ENCODE measurements around the gene IER5L.

DNA sequence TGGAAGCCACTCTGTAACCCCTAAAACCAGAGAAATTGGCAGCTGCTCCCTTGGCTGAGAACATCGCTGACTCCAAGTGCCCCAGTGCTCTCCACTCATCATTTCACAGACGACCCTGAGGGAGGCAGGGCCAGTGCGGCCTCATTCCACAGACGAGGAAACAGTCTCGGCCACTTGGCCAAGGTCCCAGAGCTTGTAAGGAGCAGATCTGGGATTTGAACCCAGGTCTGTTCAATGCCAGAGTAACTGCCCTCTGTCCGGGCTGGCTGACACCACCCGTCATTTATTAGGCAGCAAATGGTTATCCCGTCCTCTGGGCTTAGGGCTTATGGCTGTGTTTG lies 19.9 kb upstream of the IER5L start:
- TF ChIP-seq, protein P1, sequence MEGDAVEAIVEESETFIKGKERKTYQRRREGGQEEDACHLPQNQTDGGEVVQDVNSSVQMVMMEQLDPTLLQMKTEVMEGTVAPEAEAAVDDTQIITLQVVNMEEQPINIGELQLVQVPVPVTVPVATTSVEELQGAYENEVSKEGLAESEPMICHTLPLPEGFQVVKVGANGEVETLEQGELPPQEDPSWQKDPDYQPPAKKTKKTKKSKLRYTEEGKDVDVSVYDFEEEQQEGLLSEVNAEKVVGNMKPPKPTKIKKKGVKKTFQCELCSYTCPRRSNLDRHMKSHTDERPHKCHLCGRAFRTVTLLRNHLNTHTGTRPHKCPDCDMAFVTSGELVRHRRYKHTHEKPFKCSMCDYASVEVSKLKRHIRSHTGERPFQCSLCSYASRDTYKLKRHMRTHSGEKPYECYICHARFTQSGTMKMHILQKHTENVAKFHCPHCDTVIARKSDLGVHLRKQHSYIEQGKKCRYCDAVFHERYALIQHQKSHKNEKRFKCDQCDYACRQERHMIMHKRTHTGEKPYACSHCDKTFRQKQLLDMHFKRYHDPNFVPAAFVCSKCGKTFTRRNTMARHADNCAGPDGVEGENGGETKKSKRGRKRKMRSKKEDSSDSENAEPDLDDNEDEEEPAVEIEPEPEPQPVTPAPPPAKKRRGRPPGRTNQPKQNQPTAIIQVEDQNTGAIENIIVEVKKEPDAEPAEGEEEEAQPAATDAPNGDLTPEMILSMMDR (IDR thresholded peaks at IDR 0.05): no peak
- TF ChIP-seq POLR2A (IDR thresholded peaks at IDR 0.05; ENCODE audit: low read depth): no peak
- no peak for TF ChIP-seq EP300 (IDR thresholded peaks at IDR 0.05)

All from esophagus muscularis mucosa (tissue), 4 donors.